Sigmoid colon (tissue), 4 donors: Measurements from ENCODE around the gene NMT1.

Source experiments
- EP300 ChIP-seq, 4 donors: sonication (generic); formaldehyde crosslinking; IDR thresholded peaks; one replicate each; pipeline ENCODE4 v1.6.1; 2017; ENCODE audit warnings: antibody characterized with exemption in 4 of 4
- POLR2A ChIP-seq, 2 donors: fragments of 450-650 bp; IDR thresholded peaks; one replicate each; pipeline ENCODE4 v1.6.1; 2016; ENCODE audit warnings: antibody characterized with exemption in 2 of 2, mild to moderate bottlenecking in 2 of 2, moderate library complexity in 2 of 2
- POLR2AphosphoS5 ChIP-seq, 4 donors: sonication (generic); formaldehyde crosslinking; IDR thresholded peaks; one replicate each; pipeline ENCODE4 v1.6.1; 2017; ENCODE audit warnings: antibody characterized with exemption in 4 of 4
- TF ChIP-seq, protein P1 (sequence below), 4 experiments: fragments of 450-650 bp in 3 of 4; fragments of 200-600 bp in 1 of 4; IDR thresholded peaks; one replicate each; pipeline ENCODE4 v1.5.1; 2016 to 2019; ENCODE audit warnings: antibody characterized with exemption in 4 of 4, mild to moderate bottlenecking in 3 of 4, moderate library complexity in 2 of 4

- TF ChIP-seq POLR2A (IDR thresholded peaks at IDR 0.05) (no peak), POLR2AphosphoS5 (IDR thresholded peaks at IDR 0.05) (no peak), EP300 (IDR thresholded peaks at IDR 0.05) (no peak)
- TF ChIP-seq, protein P1, sequence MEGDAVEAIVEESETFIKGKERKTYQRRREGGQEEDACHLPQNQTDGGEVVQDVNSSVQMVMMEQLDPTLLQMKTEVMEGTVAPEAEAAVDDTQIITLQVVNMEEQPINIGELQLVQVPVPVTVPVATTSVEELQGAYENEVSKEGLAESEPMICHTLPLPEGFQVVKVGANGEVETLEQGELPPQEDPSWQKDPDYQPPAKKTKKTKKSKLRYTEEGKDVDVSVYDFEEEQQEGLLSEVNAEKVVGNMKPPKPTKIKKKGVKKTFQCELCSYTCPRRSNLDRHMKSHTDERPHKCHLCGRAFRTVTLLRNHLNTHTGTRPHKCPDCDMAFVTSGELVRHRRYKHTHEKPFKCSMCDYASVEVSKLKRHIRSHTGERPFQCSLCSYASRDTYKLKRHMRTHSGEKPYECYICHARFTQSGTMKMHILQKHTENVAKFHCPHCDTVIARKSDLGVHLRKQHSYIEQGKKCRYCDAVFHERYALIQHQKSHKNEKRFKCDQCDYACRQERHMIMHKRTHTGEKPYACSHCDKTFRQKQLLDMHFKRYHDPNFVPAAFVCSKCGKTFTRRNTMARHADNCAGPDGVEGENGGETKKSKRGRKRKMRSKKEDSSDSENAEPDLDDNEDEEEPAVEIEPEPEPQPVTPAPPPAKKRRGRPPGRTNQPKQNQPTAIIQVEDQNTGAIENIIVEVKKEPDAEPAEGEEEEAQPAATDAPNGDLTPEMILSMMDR (IDR thresholded peaks at IDR 0.05), result no peak
Observed at GRCh38 chr17:45104907-45105624, 43.9 kb downstream of the NMT1 start.
